Stimulated activated memory B cell treated with anti-CD40 and anti-IgM and Interleukin-4, amounts not matched to agents 10 μg/mL and 1 μg/mL and 100 μg/mL, for 72 hours (primary cell): Measurements from ENCODE around the gene NF2.
A peak's percentile ranks its signal among the peaks of the same experiment; 100 is the strongest.

Experiments used
- ATAC-seq: fragments of 150-1000 bp; cut with Tn5 transposase; 2 replicates; pipeline ENCODE4 v1.10.0; 2021
- H3K27ac Mint-ChIP-seq: one replicate; pipeline ENCODE4 v1.8.0; 2022; ENCODE audit warnings: mild to moderate bottlenecking, mixed read lengths
- H3K27me3 Mint-ChIP-seq: one replicate; pipeline ENCODE4 v1.8.0; 2022; ENCODE audit warnings: mixed read lengths
- H3K36me3 Mint-ChIP-seq: one replicate; pipeline ENCODE4 v1.8.0; 2022; ENCODE audit warnings: mixed read lengths
- H3K4me1 Mint-ChIP-seq: one replicate; pipeline ENCODE4 v1.8.0; 2022; ENCODE audit warnings: mixed read lengths
- H3K4me3 Mint-ChIP-seq: one replicate; pipeline ENCODE4 v1.8.0; 2022; ENCODE audit warnings: mild to moderate bottlenecking, moderate library complexity, mixed read lengths
- H3K9me3 Mint-ChIP-seq: one replicate; pipeline ENCODE4 v1.8.0; 2022; ENCODE audit warnings: mixed read lengths

NF2 gene

GRCh38 chr22:29707010-29707409 is 103.6 kb downstream of the NF2 start:
- ATAC-seq: no peak
- H3K27me3 Mint-ChIP-seq: peaks cover 69% of the 10 kb centered on the region

DNA sequence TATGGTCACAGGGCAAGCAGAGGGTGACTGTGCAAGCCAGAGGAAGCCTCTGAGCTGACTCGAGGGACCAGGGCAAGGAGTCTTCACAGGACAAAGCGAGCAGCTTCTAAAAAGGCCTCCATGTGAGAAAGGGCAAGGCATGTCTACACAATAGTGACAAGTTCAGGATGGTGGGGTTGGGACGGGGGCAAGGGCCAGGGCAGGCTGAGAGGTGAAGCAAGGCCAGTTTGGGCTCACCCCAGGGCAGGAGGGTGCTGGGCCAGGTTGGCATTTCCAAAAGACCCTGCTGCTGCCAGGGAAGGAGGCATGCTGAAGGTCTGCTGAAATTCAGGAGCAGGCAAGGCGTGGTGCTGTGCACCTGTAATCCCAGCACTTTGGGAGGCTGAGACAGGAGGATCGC is 104.0 kb downstream of the NF2 start:
- Mint-ChIP-seq H3K4me3 (no peak overlapping the region), H3K27ac (no peak overlapping the region)
- no peak for ATAC-seq

More at GRCh38 chr22:29707010-29707409, 103.6 kb downstream of the NF2 start:
- H3K4me3 Mint-ChIP-seq: no peak overlapping the region
- H3K36me3 Mint-ChIP-seq: no peaks in the 10 kb centered on the region
- H3K4me1 Mint-ChIP-seq: peaks cover 12% of the 10 kb centered on the region
- peaks cover 1% of the 10 kb centered on the region for H3K9me3 Mint-ChIP-seq
- no peak overlapping the region for H3K27ac Mint-ChIP-seq

DNA sequence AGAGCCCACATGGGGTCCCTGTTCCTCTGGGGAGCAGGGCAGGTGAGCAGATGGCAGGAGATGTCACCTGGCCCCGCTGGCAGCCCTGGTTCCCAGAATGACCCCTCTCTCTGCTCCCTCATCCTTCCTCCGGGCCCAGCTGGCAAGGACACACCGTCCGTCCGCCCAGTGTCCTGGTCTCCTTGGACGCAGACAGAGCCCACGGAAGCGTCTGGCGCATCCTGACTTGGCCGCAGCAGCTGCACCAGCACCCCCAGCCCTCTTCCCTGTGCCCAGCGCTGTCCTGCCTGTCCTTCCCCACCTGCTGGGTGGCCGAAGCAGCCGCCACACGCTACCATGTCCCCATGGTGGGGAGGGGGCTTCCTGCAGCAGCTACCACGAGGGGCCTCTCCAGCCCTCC is 106.8 kb downstream of the NF2 start:
- Mint-ChIP-seq H3K4me1 (no peaks in the 10 kb centered on the region), H3K27ac (no peak overlapping the region), H3K36me3 (no peaks in the 10 kb centered on the region), H3K9me3 (peaks cover 4% of the 10 kb centered on the region), H3K27me3 (peaks cover 79% of the 10 kb centered on the region), H3K4me3 (no peak overlapping the region)
- ATAC-seq: no peak

More for the DNA sequence above, 104.0 kb downstream of the NF2 start:
- Mint-ChIP-seq H3K36me3 (no peaks in the 10 kb centered on the region), H3K27me3 (peaks cover 69% of the 10 kb centered on the region), H3K9me3 (peaks cover 4% of the 10 kb centered on the region), H3K4me1 (peaks cover 12% of the 10 kb centered on the region)

DNA sequence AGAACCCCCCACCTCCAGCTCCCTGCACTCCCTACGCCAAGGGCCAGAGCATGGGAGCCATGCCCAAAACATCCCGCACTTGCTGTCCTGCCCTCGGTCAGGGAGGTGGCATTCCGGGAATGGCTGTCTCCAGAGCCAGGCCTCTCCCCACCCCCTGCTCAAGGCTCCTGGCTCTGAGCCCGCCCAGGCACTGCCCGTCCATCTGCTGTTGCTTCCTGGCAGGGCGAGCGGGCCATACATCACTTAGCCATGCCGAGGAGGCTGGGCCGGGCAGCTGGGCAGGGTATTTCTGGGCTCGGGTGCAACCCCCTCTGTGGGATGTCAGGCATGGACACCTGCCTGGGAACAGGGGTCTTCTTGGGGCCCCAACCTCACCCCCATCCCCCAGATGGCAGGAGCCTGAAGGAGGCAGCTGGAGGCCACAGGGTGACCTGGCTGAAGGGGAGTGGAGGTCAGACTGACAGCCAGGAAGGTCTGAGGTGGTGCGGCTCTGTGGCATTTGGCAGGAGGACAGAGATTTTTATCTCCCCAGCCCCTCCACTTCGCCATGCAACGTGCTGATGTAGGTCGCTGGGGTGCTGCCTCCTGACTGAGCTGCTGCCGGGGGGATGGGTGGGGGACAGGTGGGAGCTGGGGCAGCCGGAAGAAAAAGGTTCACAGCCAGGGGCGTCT is 107.6 kb downstream of the NF2 start:
- ATAC-seq: no peak
- Mint-ChIP-seq H3K36me3 (no peaks in the 10 kb centered on the region), H3K9me3 (peaks cover 4% of the 10 kb centered on the region), H3K4me1 (no peaks in the 10 kb centered on the region), H3K4me3 (no peak overlapping the region), H3K27ac (no peak overlapping the region), H3K27me3 (peaks cover 88% of the 10 kb centered on the region)

GRCh38 chr22:29712119-29712518 is 108.7 kb downstream of the NF2 start:
- H3K9me3 Mint-ChIP-seq: peaks cover 4% of the 10 kb centered on the region
- no peaks in the 10 kb centered on the region for H3K4me1 Mint-ChIP-seq
- H3K4me3 Mint-ChIP-seq: no peak overlapping the region
- ATAC-seq: no peak
- no peak overlapping the region for H3K27ac Mint-ChIP-seq
- peaks cover 88% of the 10 kb centered on the region for H3K27me3 Mint-ChIP-seq
- H3K36me3 Mint-ChIP-seq: no peaks in the 10 kb centered on the region

GRCh38 chr22:29713156-29713727 is 109.8 kb downstream of the NF2 start:
- Mint-ChIP-seq H3K4me3 (no peak overlapping the region), H3K4me1 (no peaks in the 10 kb centered on the region), H3K27me3 (peaks cover 89% of the 10 kb centered on the region), H3K36me3 (no peaks in the 10 kb centered on the region), H3K9me3 (peaks cover 4% of the 10 kb centered on the region), H3K27ac (no peak overlapping the region)
- ATAC-seq: no peak

DNA sequence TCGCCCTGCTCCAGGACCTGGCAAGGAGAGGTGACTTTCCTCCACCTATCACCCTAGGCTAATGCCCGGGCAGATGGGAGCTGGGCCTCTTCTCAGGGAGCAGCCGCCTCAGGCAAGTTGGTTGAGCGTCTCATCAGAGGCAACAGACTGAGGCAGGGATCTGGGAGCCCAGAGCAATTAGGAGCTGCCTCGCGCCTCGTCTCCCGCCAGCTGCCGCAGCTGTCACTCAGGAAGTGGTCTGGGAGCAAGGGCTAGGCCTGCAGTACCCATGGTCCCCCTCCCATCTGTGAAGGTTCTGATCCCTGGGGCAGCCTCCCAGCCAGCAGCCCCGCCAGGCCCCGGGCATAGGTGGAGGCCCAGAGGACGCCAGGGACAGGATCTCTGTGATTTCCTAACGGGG is 111.8 kb downstream of the NF2 start:
- peaks cover 13% of the 10 kb centered on the region for H3K4me1 Mint-ChIP-seq
- peaks cover 4% of the 10 kb centered on the region for H3K9me3 Mint-ChIP-seq
- no peaks in the 10 kb centered on the region for H3K36me3 Mint-ChIP-seq
- no peak overlapping the region for H3K27ac Mint-ChIP-seq
- H3K4me3 Mint-ChIP-seq: no peak overlapping the region
- peaks cover 93% of the 10 kb centered on the region for H3K27me3 Mint-ChIP-seq
- ATAC-seq: no peak

DNA sequence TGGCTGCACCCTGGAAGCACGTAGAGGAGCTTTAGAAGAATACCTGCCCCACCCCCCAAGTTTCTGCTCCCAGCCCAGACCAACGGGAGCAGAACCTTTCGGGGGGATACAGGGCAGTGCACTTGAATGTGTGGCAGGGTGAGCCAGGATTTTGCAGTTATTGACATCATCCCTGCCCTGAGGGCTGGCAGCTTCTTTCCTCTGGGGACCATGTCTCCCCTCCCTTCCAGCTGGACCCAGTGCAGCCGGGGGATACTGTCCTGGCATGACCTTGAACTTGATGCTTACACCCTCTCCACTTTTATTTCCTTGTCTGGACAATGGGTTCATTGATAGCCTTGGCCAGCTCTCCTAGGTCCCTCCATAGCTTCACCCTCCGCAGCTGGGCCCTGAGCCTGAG is 112.3 kb downstream of the NF2 start:
- H3K4me3 Mint-ChIP-seq: no peak overlapping the region
- peaks cover 13% of the 10 kb centered on the region for H3K4me1 Mint-ChIP-seq
- H3K36me3 Mint-ChIP-seq: no peaks in the 10 kb centered on the region
- no peak overlapping the region for H3K27ac Mint-ChIP-seq
- ATAC-seq: no peak
- H3K27me3 Mint-ChIP-seq: peaks cover 88% of the 10 kb centered on the region
- H3K9me3 Mint-ChIP-seq: peaks cover 4% of the 10 kb centered on the region

DNA sequence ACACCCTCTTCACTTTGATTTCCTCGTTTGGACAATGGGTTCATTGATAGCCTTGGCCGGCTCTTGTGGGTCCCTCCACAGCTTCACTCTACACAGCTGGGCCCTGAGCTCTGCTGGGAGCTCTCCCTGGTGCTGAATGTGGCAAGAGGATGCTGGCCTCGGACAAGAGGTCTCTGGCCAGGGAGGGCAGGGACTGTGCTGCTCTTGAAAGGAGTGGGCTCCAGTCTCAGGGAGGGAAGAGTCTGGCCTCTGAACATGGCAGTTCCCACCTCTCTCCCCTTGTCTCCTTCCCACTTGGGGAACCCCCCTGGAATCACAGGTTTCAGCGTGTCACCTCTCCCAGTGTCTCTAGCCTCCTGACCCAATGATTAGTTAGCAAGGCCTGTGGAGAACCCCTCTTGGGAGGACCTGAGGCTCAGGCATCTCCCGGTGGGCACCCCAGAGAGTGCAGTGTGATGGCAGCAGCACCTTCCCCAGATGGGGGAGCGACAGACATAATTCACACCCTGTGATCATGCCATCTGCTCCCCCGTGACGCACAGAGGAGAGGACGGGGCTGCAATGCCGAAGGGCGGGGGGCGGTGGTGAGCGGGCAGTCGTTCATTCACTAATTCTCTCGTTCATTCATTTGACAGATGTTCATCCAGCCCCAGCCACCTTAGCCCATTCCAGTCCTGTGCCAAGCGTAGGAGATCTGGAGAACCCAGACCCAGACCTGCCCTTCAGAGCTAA is 113.5 kb downstream of the NF2 start:
- Mint-ChIP-seq H3K27ac (no peak overlapping the region), H3K36me3 (no peaks in the 10 kb centered on the region), H3K9me3 (peaks cover 2% of the 10 kb centered on the region), H3K27me3 (peaks cover 87% of the 10 kb centered on the region), H3K4me3 (no peak overlapping the region), H3K4me1 (peaks cover 13% of the 10 kb centered on the region)
- no peak for ATAC-seq

DNA sequence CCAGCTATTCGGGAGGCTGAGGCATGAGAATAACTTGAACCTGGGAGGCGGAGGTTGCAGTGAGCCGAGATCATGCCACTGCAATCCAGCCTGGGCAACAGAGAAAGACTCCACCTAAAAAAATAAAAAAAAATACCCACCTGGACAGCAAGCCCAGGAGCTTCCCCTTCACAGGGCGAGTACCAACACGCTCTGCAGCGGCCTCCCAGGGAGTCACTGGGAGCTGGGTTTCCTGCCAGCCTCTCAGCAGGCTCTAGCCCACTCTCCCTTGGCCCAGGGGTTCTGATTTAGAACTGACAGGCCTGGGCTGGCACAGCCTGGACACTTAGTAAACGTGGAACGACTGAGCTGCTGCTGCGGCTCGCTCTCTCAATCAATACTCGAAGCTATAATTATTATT is 114.4 kb downstream of the NF2 start:
- H3K4me3 Mint-ChIP-seq: no peak overlapping the region

DNA sequence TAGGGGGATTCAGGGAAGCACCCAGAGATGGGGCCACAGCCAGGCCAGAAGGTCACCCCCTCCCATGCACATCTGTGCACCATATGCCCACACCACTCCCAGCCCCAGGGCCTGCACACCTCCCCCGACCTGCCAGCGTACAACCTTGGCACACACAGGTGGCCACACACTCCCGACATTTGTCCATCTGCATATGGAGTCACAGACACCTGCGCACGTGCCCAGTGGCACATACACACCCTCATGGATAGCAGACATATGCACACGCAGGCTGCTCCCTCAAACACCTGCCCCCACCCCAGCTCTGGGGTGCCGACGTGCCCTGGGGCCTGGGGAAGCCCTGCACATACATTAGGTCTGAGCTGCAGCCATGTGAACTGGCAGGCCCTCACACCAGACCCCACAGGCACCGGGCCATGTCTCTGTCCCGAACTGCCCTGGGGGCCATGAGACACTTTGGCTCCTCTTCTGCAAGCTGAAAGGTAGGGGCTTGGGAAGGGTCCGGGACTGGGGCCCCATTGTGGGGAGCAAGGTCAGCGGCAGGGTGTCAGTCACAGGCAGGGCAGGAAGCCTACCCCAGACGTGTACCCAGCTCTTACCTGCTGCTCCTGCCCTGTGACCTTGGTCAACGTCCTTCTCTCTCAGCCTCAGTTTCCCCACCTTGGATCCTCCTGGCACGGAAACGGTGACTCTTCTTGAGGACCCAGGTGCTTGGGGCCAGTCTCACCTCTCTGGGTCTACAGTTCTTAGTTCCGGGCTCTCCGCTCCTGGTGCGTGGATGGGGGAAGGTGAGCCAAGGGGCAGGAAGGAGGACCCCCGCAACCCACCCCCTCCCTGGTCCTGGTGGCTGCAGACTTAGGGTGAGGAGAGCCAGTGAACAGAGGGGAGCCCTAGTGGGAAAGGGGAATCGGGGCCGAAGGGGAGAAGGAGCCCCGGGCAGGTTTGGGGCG is 115.8 kb downstream of the NF2 start:
- Mint-ChIP-seq H3K27ac (no peak overlapping the region), H3K36me3 (no peaks in the 10 kb centered on the region), H3K27me3 (peaks cover 85% of the 10 kb centered on the region), H3K4me1 (peaks cover 13% of the 10 kb centered on the region), H3K9me3 (no peaks in the 10 kb centered on the region), H3K4me3 (peak overlapping the region; percentile 73)
- no peak for ATAC-seq

More for the DNA sequence above, 114.4 kb downstream of the NF2 start:
- Mint-ChIP-seq H3K9me3 (no peaks in the 10 kb centered on the region), H3K27me3 (peaks cover 87% of the 10 kb centered on the region), H3K4me1 (peaks cover 13% of the 10 kb centered on the region), H3K36me3 (no peaks in the 10 kb centered on the region), H3K27ac (no peak overlapping the region)
- ATAC-seq: no peak

- H3K4me3 Mint-ChIP-seq: peak within 1 kb of the TSS; percentile 73
- peaks cover 13% of the 10 kb centered on the region for H3K4me1 Mint-ChIP-seq
- ATAC-seq: no peak
- no peaks in the 10 kb centered on the region for H3K36me3 Mint-ChIP-seq
- H3K9me3 Mint-ChIP-seq: no peaks in the 10 kb centered on the region
- H3K27me3 Mint-ChIP-seq: peaks cover 77% of the 10 kb centered on the region
- no peak within 1 kb of the TSS for H3K27ac Mint-ChIP-seq
Observed at GRCh38 chr22:29719899-29720645, 116.6 kb downstream of the NF2 start, which contains the start of gene CABP7. Gene CABP7 (plus strand): TSS chr22:29720003. CDS start chr22:29720425, 422 bp downstream.

GRCh38 chr22:29720811-29721323 is 117.4 kb downstream of the NF2 start:
- Mint-ChIP-seq H3K4me3 (no peak overlapping the region), H3K36me3 (no peaks in the 10 kb centered on the region), H3K9me3 (no peaks in the 10 kb centered on the region), H3K27me3 (peaks cover 69% of the 10 kb centered on the region), H3K27ac (no peak overlapping the region), H3K4me1 (peaks cover 13% of the 10 kb centered on the region)
- no peak for ATAC-seq

- ATAC-seq: no peak
- Mint-ChIP-seq H3K4me3 (no peak overlapping the region), H3K27ac (no peak overlapping the region), H3K27me3 (peaks cover 56% of the 10 kb centered on the region), H3K9me3 (no peaks in the 10 kb centered on the region), H3K36me3 (no peaks in the 10 kb centered on the region), H3K4me1 (peaks cover 17% of the 10 kb centered on the region)
Observed at GRCh38 chr22:29722151-29722550, 118.7 kb downstream of the NF2 start.
